ENCODE measurements around the gene UBE4B. TPM values are rescaled to one million over a fixed set of nuclear protein-coding genes. Genes with fewer than 3 reads are reported as not detected.
A peak's percentile ranks its signal among the peaks of the same experiment; 100 is the strongest.

Gene UBE4B
- total and polyA plus RNA-seq, 9 donors, result 26.3 to 46.9 (median 38.9) TPM

DNA sequence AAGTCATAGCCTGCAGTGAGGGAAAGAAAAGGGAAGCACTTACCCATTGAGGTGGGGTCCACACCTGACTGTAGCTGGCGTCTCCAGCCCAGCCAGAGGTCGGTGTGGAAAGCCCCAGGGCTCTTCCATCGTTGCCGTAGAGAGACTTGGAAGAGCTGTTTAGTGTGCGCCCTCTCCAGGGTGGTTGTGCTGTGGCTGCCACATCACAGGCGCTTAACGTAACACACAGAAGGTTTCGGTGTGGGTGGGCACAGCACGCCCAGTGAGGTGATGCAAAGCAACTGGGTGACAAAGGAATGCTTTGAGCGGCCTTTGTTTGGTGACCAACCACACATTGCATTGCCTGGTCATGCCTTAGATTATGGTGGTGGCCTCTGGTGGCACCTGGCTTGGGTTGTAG, 140.8 kb downstream of the UBE4B start:
- DNase-seq, result no peak
- H3K36me3 ChIP-seq, result no peaks in the 10 kb centered on the region
- intact Hi-C loops (cut with DNase I), result loop anchor here in 1 of 4 donors (5.0 kb wide), 1 partner anchor 924 kb away; the partner anchor contains the start of gene EXOSC10

DNA sequence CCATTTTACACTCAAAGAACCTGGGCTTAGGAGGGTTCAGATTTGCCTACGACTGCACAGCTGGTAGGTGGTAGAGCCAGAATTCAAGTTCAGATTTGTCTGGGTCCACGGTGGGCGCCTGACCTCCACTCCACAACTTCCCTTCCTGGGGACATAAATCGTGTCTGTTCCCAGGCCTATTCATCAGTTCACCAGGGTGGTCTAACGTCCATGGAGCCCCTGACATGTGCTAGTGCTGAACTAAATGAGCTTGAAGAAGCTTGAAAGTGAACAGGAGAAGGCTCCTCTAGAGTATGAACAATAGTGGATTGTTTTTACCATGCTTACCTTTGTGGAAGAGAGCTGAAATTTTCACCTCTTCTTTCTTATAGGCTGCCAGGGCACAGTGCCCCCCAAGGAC, 145.1 kb downstream of the UBE4B start:
- intact Hi-C loops (cut with DNase I), result no loop called here
- WGBS, 3 donors, result 57 to 62% (median 60%) methylated on average over 5 of the region's 5 CpGs
- Histone ChIP-seq H3K27me3 (no peaks in the 10 kb centered on the region), H3K4me1 (ENCODE audit: insufficient read depth) (no peaks in the 10 kb centered on the region), H3K4me3 (no peak overlapping the region), H3K36me3 (no peaks in the 10 kb centered on the region), H3K27ac (no peak overlapping the region), H3K9me3 (no peaks in the 10 kb centered on the region)
- TF ChIP-seq, protein P1, sequence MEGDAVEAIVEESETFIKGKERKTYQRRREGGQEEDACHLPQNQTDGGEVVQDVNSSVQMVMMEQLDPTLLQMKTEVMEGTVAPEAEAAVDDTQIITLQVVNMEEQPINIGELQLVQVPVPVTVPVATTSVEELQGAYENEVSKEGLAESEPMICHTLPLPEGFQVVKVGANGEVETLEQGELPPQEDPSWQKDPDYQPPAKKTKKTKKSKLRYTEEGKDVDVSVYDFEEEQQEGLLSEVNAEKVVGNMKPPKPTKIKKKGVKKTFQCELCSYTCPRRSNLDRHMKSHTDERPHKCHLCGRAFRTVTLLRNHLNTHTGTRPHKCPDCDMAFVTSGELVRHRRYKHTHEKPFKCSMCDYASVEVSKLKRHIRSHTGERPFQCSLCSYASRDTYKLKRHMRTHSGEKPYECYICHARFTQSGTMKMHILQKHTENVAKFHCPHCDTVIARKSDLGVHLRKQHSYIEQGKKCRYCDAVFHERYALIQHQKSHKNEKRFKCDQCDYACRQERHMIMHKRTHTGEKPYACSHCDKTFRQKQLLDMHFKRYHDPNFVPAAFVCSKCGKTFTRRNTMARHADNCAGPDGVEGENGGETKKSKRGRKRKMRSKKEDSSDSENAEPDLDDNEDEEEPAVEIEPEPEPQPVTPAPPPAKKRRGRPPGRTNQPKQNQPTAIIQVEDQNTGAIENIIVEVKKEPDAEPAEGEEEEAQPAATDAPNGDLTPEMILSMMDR (IDR thresholded peaks at IDR 0.05), result no peak
- no peak for TF ChIP-seq EP300 (IDR thresholded peaks at IDR 0.05)
- no peak for DNase-seq

More for the DNA sequence above, 140.8 kb downstream of the UBE4B start:
- H3K27ac ChIP-seq, result no peak overlapping the region
- 96 to 98% (median 98%) methylated on average over 10 of the region's 10 CpGs for WGBS, 3 donors
- H3K9me3 ChIP-seq, result no peaks in the 10 kb centered on the region
- TF ChIP-seq, protein P1 (IDR thresholded peaks at IDR 0.05), result no peak
- no peak for TF ChIP-seq POLR2A (IDR thresholded peaks at IDR 0.05)
- no peak for TF ChIP-seq EP300 (IDR thresholded peaks at IDR 0.05)
- peaks cover 6% of the 10 kb centered on the region for H3K4me1 ChIP-seq (ENCODE audit: insufficient read depth)
- no peak overlapping the region for H3K4me3 ChIP-seq
- H3K27me3 ChIP-seq, result no peaks in the 10 kb centered on the region

DNA sequence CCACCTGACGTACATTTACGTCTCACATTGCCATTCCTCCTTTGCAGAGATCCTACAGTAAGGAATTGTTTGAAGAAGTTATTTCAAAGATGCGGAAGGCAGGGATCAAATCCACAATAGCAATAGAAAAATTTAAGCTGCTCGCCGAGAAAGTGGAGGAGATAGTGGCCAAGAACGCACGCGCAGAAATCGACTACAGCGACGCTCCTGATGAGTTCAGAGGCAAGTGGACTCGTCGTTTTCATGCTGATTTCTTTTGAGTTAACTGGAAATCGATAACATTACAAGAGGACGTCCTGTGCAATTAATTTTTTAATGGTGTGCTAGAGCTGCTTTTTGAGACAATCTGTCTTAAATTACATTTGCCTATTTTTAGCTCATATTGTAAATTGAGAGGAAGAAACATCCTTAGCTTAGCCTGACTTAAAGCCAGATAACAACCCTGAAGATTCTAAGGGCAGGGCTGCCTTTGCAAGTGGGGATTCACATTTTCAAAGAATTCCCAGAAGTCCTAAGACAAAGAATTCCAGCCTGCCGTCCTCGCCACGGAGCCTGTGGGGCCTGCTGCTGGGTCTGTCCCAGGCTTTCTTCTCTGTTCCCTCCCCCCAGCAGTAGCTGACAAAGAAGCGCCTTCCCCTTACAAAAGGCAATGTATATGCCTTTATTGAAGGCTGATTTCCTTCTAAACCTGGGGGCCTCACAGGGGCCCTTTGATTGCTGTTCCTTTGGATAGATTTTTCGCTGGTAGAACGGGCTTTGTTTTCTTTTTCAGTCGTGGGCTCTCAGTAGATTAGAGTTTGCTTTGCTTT, 146.0 kb downstream of the UBE4B start:
- Histone ChIP-seq H3K4me3 (no peak overlapping the region), H3K9me3 (no peaks in the 10 kb centered on the region), H3K27me3 (no peaks in the 10 kb centered on the region), H3K4me1 (ENCODE audit: insufficient read depth) (no peaks in the 10 kb centered on the region), H3K36me3 (no peaks in the 10 kb centered on the region), H3K27ac (peak overlapping the region in 1 of 2 donors; percentile 49)
- 51 to 73% (median 55%) methylated on average over 22 of the region's 22 CpGs for WGBS, 3 donors
- DNase-seq, result no peak
- intact Hi-C loops (cut with DNase I), result no loop called here
- no peak for TF ChIP-seq POLR2A (IDR thresholded peaks at IDR 0.05)
- TF ChIP-seq EP300 (IDR thresholded peaks at IDR 0.05), result no peak
- TF ChIP-seq, protein P1 (IDR thresholded peaks at IDR 0.05), result no peak

GRCh38 chr1:10179406-10180091, 146.8 kb downstream of the UBE4B start:
- DNase-seq, result no peak
- Histone ChIP-seq H3K27me3 (no peaks in the 10 kb centered on the region), H3K9me3 (no peaks in the 10 kb centered on the region), H3K27ac (peak overlapping the region in 1 of 2 donors; percentile 49), H3K36me3 (no peaks in the 10 kb centered on the region), H3K4me3 (no peak overlapping the region), H3K4me1 (ENCODE audit: insufficient read depth) (no peaks in the 10 kb centered on the region)
- no peak for TF ChIP-seq EP300 (IDR thresholded peaks at IDR 0.05)
- TF ChIP-seq POLR2A (IDR thresholded peaks at IDR 0.05), result no peak
- TF ChIP-seq, protein P1 (IDR thresholded peaks at IDR 0.05), result no peak
- intact Hi-C loops (cut with DNase I), result no loop called here
- WGBS, 3 donors, result 69 to 77% (median 75%) methylated on average over 23 of the region's 23 CpGs
